ENCODE data around the gene APBB2.

- TF ChIP-seq CTCF (conservative IDR thresholded peaks at IDR 0.05) (peak; percentile 8; the same call in 1 of the 2 replicates), ZFX (IDR thresholded peaks at IDR 0.05) (no peak)
Measured at GRCh38 chr4:41217020-41217333, 2.6 kb upstream of the APBB2 start.
